ENCODE measurements around the gene MACO1.
"Not testable (repeated sequence)": the region's sequence is repeated elsewhere in the genome, so short reads cannot be mapped to it uniquely, and the experiment has no call there.

MACO1 gene

GRCh38 chr1:25501235-25502058 lies 70.8 kb downstream of the MACO1 start:
- H3K4me3 ChIP-seq (ENCODE audit: low read length): no peak overlapping the region
- TF ChIP-seq CTCF (conservative IDR thresholded peaks at IDR 0.05; ENCODE audit: low read length): 0 out of 2 replicates have a peak, but pooled peaks have one; percentile 5
- peak; percentile 76 for DNase-seq (ENCODE audit: low read depth)

- peak; percentile 27 for DNase-seq (ENCODE audit: low read depth)
- no peak overlapping the region for H3K4me3 ChIP-seq (ENCODE audit: low read length)
- TF ChIP-seq CTCF (conservative IDR thresholded peaks at IDR 0.05; ENCODE audit: low read length): no peak
Measured at GRCh38 chr1:25502957-25503356, 72.3 kb downstream of the MACO1 start.

GRCh38 chr1:25503551-25504426 lies 73.1 kb downstream of the MACO1 start:
- no peak overlapping the region for H3K4me3 ChIP-seq (ENCODE audit: low read length)
- TF ChIP-seq CTCF (conservative IDR thresholded peaks at IDR 0.05; ENCODE audit: low read length): peak; percentile 43
- peak; percentile 26 for DNase-seq (ENCODE audit: low read depth)

- no peak overlapping the region for H3K4me3 ChIP-seq (ENCODE audit: low read length)
- peak; percentile 38 for DNase-seq (ENCODE audit: low read depth)
- TF ChIP-seq CTCF (conservative IDR thresholded peaks at IDR 0.05; ENCODE audit: low read length): no peak
Measured at GRCh38 chr1:25504706-25505595, 74.3 kb downstream of the MACO1 start.

- no peak for TF ChIP-seq CTCF (conservative IDR thresholded peaks at IDR 0.05; ENCODE audit: low read length)
- no peak overlapping the region for H3K4me3 ChIP-seq (ENCODE audit: low read length)
- no peak for DNase-seq (ENCODE audit: low read depth)
Measured at GRCh38 chr1:25505656-25506385, 75.1 kb downstream of the MACO1 start.

- not testable (repeated sequence) for DNase-seq (ENCODE audit: low read depth); H3K4me3 ChIP-seq (ENCODE audit: low read length)
Measured at GRCh38 chr1:25506566-25507463, 76.1 kb downstream of the MACO1 start.
